ENCODE measurements around the gene VPREB1.
"Not testable (repeated sequence)": the region's sequence is repeated elsewhere in the genome, so short reads cannot be mapped to it uniquely, and the experiment has no call there.

The VPREB1 gene

GRCh38 chr22:22245256-22245909, 797 bp downstream of the VPREB1 start:
- no peak overlapping the region for H3K4me3 ChIP-seq (ENCODE audit: low read depth, low read length)
- DNase-seq (ENCODE audit: low read depth): no peak
- in situ Hi-C loops (cut with HindIII; ENCODE audit: low sequenced_read_pairs): no loop called here
- no peak for TF ChIP-seq CTCF (IDR thresholded peaks at IDR 0.05; ENCODE audit: low read depth, low read length, missing control alignments)

- no peak overlapping the region for H3K4me3 ChIP-seq (ENCODE audit: low read depth, low read length)
- in situ Hi-C loops (cut with HindIII; ENCODE audit: low sequenced_read_pairs): no loop called here
Observed at GRCh38 chr22:22245935-22246525, 1.4 kb downstream of the VPREB1 start.

GRCh38 chr22:22246706-22247105, 2.1 kb downstream of the VPREB1 start:
- DNase-seq (ENCODE audit: low read depth): no peak
- in situ Hi-C loops (cut with HindIII; ENCODE audit: low sequenced_read_pairs): no loop called here
- H3K4me3 ChIP-seq (ENCODE audit: low read depth, low read length): no peak overlapping the region
- no peak for TF ChIP-seq CTCF (IDR thresholded peaks at IDR 0.05; ENCODE audit: low read depth, low read length, missing control alignments)

More at GRCh38 chr22:22245935-22246525, 1.4 kb downstream of the VPREB1 start:
- DNase-seq (ENCODE audit: low read depth): no peak
- TF ChIP-seq CTCF (IDR thresholded peaks at IDR 0.05; ENCODE audit: low read depth, low read length, missing control alignments): no peak

GRCh38 chr22:22248878-22249277, 4.3 kb downstream of the VPREB1 start:
- TF ChIP-seq CTCF (IDR thresholded peaks at IDR 0.05; ENCODE audit: low read depth, low read length, missing control alignments): no peak
- DNase-seq (ENCODE audit: low read depth): no peak
- in situ Hi-C loops (cut with HindIII; ENCODE audit: low sequenced_read_pairs): no loop called here
- no peak overlapping the region for H3K4me3 ChIP-seq (ENCODE audit: low read depth, low read length)

GRCh38 chr22:22250651-22251050, 6.1 kb downstream of the VPREB1 start:
- H3K4me3 ChIP-seq (ENCODE audit: low read depth, low read length); DNase-seq (ENCODE audit: low read depth); in situ Hi-C loops (cut with HindIII; ENCODE audit: low sequenced_read_pairs): not testable (repeated sequence)

GRCh38 chr22:22256133-22256532, 11.5 kb downstream of the VPREB1 start:
- in situ Hi-C loops (cut with HindIII; ENCODE audit: low sequenced_read_pairs); DNase-seq (ENCODE audit: low read depth); H3K4me3 ChIP-seq (ENCODE audit: low read depth, low read length): not testable (repeated sequence)

GRCh38 chr22:22258597-22259415, 14.2 kb downstream of the VPREB1 start:
- not testable (repeated sequence) for DNase-seq (ENCODE audit: low read depth)

GRCh38 chr22:22260169-22260568, 15.6 kb downstream of the VPREB1 start:
- H3K4me3 ChIP-seq (ENCODE audit: low read depth, low read length); DNase-seq (ENCODE audit: low read depth); in situ Hi-C loops (cut with HindIII; ENCODE audit: low sequenced_read_pairs): not testable (repeated sequence)

More at GRCh38 chr22:22258597-22259415, 14.2 kb downstream of the VPREB1 start:
- H3K4me3 ChIP-seq (ENCODE audit: low read depth, low read length); in situ Hi-C loops (cut with HindIII; ENCODE audit: low sequenced_read_pairs): not testable (repeated sequence)

- DNase-seq (ENCODE audit: low read depth); in situ Hi-C loops (cut with HindIII; ENCODE audit: low sequenced_read_pairs): not testable (repeated sequence)
Observed at GRCh38 chr22:22260586-22260985, 16.0 kb downstream of the VPREB1 start.

GRCh38 chr22:22262332-22263074, 17.9 kb downstream of the VPREB1 start:
- in situ Hi-C loops (cut with HindIII; ENCODE audit: low sequenced_read_pairs); H3K4me3 ChIP-seq (ENCODE audit: low read depth, low read length); DNase-seq (ENCODE audit: low read depth): not testable (repeated sequence)

More at GRCh38 chr22:22260586-22260985, 16.0 kb downstream of the VPREB1 start:
- H3K4me3 ChIP-seq (ENCODE audit: low read depth, low read length): not testable (repeated sequence)

GRCh38 chr22:22263823-22264222, 19.2 kb downstream of the VPREB1 start:
- in situ Hi-C loops (cut with HindIII; ENCODE audit: low sequenced_read_pairs); H3K4me3 ChIP-seq (ENCODE audit: low read depth, low read length); DNase-seq (ENCODE audit: low read depth): not testable (repeated sequence)
